H54 (cell line): ENCODE data around the gene GMEB2.
"Not testable (repeated sequence)": the region's sequence is repeated elsewhere in the genome, so short reads cannot be mapped to it uniquely, and the experiment has no call there.

Experiments
- DNase-seq: peaks from one replicate; pipeline ENCODE4 v3.0.0; 2011; ENCODE audit warnings: low spot score, mixed read lengths; ENCODE audit not compliant: insufficient read length
- FAIRE-seq: peaks from 3 replicates; lab custom pipeline; 2011; peaks lifted over from hg19 to GRCh38; lab: Jason Lieb, UNC
- POLR2A ChIP-seq: IDR thresholded peaks from 2 replicates; pipeline ENCODE4 v1.6.1; 2011; ENCODE audit warnings: low read depth, mild to moderate bottlenecking, low read length

Gene GMEB2

DNA sequence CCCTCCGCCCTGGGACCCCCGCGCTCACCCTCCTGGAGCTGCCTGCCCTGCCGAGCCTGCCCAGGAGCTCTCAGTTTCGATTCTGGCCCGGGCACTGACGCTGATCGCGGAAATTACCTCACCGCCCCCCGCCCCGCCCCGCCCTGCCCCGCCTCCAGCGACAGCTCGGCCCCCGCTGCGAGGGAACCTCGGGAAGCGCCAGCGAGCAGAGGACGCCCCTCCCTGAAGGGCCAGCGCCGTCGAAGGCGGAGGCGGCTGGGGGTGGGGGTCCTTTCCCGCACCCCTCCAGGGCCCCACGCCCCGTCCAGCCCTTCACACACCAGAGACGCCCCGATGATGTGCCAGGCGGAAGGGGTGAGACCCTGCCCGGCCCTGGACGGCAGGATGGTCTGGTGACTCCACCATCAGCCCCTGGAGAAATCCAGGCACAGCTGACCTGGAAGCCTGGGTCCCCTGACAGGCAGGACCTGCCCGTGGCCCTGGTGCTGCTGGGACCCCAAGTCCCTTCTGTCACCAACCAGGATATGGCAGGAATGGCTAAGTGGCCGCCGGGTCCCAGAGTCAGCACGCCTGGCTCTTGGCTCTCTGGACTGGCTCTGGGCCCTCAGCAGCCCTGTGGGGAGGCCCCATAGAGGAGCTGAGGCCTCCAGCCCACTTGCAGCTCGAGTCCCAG, 52.6 kb downstream of the GMEB2 start, which contains the start of gene HELZ2:
Gene HELZ2 (minus strand): TSS at position 84 of the 673 bp plus-strand sequence. CDS start 1,854 bp downstream, outside the sequence.
- peak; percentile 84 for DNase-seq
- peak; percentile 74 for TF ChIP-seq POLR2A
- FAIRE-seq: no peak

DNA sequence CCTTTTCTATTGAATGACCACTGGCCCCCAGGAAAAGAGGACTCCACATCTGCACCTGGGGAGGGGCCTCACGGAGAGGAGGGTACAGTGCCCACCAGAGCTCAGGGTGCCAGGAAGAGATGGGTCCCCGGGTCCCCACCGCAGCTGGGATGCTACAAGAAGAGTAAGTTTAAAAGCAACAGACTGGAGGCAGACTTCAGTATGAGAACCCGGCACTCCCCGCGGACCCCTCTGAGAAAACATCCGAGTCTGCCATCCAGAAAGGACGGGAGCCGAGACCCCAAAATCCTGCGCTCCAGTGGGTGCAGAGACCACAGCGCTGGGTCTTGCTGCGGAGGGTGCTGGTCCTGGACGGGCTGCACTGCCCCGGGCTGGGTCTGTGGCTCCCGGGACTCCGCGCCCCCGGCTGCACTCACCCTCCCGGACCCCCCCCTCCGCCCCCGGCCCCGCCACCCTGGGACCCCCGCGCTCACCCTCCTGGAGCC, 53.2 kb downstream of the GMEB2 start:
- FAIRE-seq (no peak), DNase-seq (no peak)
- no peak for TF ChIP-seq POLR2A

DNA sequence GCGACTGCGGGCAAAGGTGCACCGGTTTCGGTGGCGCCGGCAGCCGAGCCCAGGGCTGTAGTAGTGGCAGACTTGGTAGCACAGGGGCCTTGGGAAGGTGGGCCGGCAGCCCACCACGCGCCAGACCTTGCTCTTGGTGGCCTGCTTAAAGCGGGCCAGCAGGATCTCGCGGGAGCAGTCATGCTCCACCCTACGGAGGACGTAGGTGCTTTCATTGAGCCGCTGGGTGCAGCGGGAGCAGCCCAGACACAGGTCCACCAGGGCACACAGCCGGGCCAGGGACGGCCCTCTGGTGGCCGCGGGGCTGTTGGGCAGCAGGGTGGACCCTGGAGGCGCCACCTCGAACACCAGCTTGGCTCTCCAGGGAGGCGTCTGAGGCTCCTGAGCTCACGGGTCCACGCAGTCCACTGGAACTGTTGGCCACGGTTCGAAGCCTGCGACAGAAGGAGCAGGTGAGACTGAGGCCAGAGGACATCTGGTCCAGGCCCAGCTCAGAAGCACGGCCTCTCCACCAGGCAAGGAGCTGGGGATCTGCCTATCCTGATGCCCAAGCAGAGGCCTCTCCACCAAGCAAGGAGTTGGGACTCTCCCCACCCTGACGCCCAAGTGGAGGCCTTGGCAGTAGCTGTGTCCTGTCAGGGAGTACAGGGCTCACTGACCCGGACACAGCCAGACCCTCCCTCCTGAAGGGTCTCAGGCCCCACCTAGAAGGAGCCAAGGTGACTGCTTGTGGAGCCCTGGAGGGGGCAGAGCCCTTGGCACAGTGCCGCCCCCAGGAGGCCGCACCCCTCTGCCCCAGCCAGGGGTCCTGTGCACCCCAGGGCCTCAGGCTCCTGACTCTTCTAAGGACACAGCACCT, 53.9 kb downstream of the GMEB2 start:
- DNase-seq: no peak
- FAIRE-seq: no peak
- TF ChIP-seq POLR2A: no peak

DNA sequence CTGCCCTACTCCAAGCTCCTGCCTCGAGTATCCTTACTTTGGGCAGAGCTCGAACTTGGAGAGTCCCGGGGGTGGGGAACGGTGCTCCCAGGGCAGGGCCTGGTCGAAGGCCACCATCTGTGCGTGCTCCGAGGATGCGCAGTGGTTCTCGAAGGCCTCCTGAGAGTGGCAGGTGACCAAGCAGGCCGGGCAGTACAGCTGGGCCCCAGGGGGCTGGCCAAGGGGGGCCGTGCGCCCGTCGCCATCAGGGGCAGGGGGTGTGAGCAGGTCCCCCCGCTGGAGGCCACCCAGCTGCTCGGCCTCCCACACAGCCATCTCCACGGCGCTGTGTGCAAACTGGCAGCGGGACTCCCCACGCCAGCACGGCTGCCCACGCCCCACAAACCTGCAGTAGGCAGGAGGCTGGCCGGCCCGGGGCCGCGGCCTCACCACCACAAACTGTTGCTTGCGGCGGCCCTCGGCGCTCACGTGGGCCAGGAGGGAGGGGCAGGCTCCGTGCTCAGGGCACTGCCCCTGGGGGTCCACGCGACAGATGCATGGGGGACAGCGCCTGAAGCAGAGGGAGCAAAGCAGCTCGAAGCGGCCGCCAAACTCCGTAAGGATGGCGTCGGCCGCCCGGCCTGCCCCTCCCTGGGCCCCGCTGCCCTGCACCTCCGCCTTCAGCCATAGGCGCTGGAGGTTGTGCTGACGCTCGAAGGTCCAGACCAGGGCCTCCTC, 54.7 kb downstream of the GMEB2 start:
- no peak for TF ChIP-seq POLR2A
- DNase-seq (no peak), FAIRE-seq (no peak)

DNA sequence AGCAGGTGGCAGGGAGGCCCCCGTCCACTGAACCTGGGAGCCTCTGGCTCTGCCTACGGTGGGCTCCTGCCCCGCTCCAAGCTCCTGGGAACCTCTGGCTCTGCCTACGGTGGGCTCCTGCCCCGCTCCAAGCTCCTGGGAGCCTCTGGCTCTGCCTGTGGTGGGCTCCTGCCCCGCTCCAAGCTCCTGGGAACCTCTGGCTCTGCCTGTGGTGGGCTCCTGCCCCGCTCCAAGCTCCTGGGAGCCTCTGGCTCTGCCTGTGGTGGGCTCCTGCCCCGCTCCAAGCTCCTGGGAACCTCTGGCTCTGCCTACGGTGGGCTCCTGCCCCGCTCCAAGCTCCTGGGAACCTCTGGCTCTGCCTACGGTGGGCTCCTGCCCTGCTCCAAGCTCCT, 55.8 kb downstream of the GMEB2 start:
- DNase-seq, FAIRE-seq: not testable (repeated sequence)

DNA sequence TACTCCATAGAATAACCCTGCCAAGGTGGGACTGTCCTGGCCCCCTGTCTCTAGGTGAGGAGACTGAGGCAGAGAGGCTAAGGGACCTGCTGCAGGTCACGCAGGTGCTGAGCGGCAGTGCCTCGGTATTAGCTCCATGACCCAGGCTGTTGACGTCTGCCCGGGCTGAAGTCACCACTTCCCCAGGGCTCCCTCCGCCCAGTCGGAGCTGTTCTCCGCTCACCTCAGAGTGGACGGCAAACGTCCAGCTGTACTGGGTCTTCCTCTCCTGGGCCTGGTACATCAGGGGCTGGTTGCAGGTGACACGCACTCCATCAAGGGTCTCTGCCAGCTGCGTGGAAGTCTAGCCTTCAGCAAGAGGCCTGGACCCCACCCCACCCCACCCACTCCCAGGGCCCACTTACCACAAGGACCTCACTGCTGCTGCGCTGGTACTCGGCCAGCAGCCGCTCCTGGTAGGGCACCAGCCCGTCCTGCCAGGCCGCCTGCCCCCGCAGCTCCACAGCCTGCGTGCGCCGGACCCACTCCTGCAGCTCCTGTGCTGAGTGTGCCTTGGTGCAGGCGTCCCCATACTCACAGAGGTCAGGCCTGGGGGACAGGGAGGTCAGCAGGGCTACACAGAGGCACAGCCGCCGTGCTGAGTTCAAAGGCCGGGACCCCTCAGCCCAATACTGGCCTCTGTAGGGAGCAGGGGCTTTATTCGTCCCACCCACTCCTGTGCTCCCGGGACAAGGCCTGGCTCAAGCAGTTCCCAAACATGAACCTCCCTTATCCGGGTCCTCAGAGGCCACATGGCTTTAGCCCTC, 56.4 kb downstream of the GMEB2 start:
- no peak for DNase-seq
- no peak for FAIRE-seq

DNA sequence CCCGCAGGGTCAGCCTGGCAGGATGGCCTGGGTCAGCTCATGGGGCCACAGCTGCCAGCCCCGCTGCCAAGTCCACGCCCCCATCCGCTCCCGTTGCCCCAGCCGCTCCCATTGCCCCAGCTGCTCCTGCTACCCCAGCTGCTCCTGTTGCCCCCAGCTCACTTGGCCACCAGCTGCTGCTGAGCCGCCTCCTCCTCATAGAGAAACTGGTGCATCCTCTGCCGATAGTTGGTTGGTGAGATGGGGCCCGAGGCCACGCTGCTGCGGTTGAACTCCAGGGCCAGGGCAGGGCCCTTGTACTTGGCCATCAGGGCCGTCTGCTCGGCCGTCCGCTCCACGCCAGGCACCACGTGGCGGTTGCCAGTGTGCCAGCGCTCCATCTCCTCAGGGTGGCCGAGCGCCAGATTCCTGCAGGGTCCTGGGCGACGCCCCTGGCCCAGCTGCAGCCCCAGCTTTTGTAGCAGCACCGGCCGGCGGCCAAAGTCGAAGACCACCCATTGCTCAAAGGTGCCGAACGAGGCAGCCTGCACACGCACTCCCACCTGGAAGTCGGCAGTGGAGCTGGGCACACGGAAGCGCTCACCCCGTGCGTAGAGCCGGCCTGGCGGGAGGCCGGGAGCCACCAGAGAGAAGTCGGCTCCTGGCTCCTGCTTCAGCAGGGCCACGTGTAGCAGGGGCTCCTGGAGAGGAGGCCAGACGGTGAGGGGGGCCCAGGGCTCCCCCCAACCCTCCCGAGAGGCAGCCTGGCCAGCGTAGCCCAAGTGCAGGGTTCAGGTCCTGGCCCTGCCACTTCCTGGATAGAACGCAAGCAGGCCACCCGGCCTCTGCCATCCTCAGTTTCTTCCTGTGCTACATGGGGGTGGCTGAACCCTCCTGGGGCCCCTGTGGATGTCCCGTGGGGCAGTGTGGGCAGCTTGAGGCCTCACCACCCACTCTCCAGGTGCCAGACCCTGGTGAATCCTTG, 57.6 kb downstream of the GMEB2 start:
- DNase-seq (no peak), FAIRE-seq (no peak)
- no peak for TF ChIP-seq POLR2A

More for the DNA sequence above, 56.4 kb downstream of the GMEB2 start:
- no peak for TF ChIP-seq POLR2A

DNA sequence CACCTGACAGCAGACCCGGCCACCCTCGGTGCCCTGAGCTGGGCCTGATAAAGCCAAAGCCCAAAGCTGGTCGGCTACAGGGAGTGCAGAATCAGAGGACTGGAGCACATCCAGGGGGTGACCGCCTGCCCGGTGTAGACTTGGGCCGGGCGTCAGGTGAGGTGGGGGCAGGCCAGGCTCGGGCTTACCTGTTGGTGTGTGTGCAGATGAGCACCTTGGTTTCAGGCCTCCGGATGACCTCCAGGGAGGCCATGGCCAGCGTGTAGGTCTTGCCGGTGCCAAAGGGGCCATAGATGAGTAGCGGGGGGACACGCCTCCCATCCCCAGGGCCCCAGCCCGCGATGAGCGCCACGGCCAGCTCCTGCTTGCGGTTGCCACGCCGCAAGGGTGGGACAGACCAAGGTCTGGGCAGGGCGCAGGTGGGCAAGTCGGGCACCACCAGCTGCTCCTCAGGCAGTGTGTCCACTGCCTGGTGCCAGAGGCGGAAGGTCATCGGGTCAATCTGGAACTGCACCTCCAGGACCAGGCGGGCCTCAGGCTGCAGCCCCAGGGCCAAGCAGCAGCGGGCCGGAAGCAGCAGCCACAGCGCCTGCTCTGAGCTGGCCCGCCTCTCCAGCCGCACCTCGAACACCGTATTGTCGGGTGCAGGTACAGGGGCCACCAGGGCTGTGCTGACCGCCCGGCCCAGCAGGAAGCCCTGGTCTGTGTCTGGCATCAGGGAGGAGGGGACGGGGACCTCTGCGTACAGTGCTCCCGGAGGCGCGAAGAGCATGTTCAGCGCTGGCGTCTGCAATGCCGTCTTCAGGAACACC, 58.5 kb downstream of the GMEB2 start:
- FAIRE-seq (no peak), DNase-seq (no peak)
- no peak for TF ChIP-seq POLR2A

DNA sequence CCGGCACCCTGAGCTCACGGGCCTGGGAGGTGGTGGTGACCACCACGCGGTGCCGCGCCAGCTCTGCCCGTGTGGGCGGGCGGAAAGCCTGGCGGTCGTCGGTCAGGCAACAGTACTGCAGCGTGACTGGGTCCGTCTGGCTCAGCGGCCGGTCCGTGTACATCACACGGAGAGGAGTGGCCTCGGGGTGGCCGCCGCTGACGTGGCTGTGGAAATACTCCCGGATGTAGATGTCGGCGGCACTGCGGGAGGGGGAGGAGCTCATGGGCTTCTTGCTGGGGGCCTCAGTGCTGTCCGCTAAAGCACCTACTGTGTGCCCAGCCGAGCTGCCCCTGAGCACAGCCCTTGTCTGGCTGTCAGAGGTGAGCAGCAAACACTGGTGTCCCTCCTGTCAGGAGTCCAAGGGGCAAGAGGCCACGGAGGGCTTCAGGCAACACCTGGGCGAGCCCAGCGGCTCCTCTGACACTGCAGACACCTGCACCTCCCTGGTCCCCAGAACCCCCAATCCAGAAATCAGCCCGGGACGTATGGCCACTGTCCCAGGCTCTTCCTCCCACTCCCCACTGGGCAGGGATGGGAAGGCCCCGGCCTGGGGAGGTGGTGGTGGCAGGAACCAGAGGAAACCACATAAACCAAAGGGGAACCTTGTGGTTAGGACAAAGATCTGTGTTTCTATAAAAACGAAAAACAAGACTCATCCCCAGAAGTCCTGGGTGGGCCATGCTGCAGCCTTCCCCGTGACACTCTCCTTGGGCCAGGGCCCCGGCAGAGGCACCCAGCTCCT, 59.3 kb downstream of the GMEB2 start:
- no peak for DNase-seq
- no peak for FAIRE-seq
- TF ChIP-seq POLR2A: no peak

DNA sequence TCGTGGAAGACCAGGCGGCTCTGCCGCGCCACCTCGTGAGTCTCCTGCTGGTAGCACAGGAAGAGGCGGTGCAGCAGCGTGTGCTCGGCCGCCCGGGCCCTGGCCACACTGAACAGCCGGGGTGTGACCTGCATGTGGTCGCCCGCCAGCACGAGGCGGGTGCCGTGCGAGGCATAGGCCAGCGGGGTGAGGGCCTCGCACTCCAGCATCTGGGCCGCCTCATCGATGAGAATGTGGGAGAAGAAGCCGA, 59.8 kb downstream of the GMEB2 start:
- FAIRE-seq: no peak

More for the DNA sequence above, 59.8 kb downstream of the GMEB2 start:
- no peak for TF ChIP-seq POLR2A
- no peak for DNase-seq
